GM23338 (cell line): Measurements from ENCODE around the gene CCDC102A. TPM values are rescaled to one million over a fixed set of nuclear protein-coding genes. Genes with fewer than 3 reads are reported as not detected.

Experiments
- ATAC-seq: fragments of 200-7000 bp; cut with Tn5 transposase; 3 replicates; pipeline ENCODE4 v1.9.1; 2020
- DNase-seq: peaks from one replicate; pipeline ENCODE4 v3.0.0-alpha.2; 2015; ENCODE audit warnings: low spot score
- H2AFZ ChIP-seq: fragments of 200-600 bp; sonication (generic); 2 replicates; pipeline ENCODE4 v1.8.0; 2016; ENCODE audit warnings: antibody characterized with exemption, mild to moderate bottlenecking, moderate library complexity
- H3F3A ChIP-seq: fragments of 200-600 bp; sonication (generic); replicated peaks from 2 replicates; pipeline ENCODE4 v1.8.0; 2017; ENCODE audit warnings: antibody characterized with exemption, mixed run types, low read depth
- H3K27ac ChIP-seq: fragments of 200-600 bp; sonication (generic); 2 replicates; pipeline ENCODE4 v1.6.1; 2016; ENCODE audit warnings: low read depth
- H3K27me3 ChIP-seq: fragments of 200-600 bp; sonication (generic); 2 replicates; pipeline ENCODE4 v1.8.0; 2016; ENCODE audit warnings: mild to moderate bottlenecking, mixed run types, moderate library complexity; ENCODE audit not compliant: insufficient read depth
- H3K36me3 ChIP-seq: fragments of 200-600 bp; sonication (generic); 2 replicates; pipeline ENCODE4 v1.8.0; 2016; ENCODE audit warnings: mild to moderate bottlenecking; ENCODE audit not compliant: insufficient read depth
- H3K4me1 ChIP-seq: fragments of 200-600 bp; sonication (generic); 2 replicates; pipeline ENCODE4 v1.8.0; 2016; ENCODE audit warnings: mild to moderate bottlenecking, moderate library complexity; ENCODE audit not compliant: insufficient read depth
- H3K4me2 ChIP-seq: fragments of 200-600 bp; sonication (generic); 2 replicates; pipeline ENCODE4 v1.7.1; 2017; ENCODE audit warnings: mixed run types
- H3K4me3 ChIP-seq: fragments of 200-600 bp; sonication (generic); 2 replicates; pipeline ENCODE4 v1.6.1; 2016; ENCODE audit warnings: mixed run types
- H3K79me2 ChIP-seq: fragments of 200-600 bp; sonication (generic); replicated peaks from 2 replicates; pipeline ENCODE4 v1.8.0; 2017; ENCODE audit warnings: mild to moderate bottlenecking; ENCODE audit not compliant: insufficient read depth
- H3K9me2 ChIP-seq: fragments of 200-600 bp; sonication (generic); 2 replicates; pipeline ENCODE4 v1.8.0; 2017; ENCODE audit not compliant: insufficient read depth
- H4K20me1 ChIP-seq: fragments of 200-600 bp; sonication (generic); replicated peaks from 2 replicates; pipeline ENCODE4 v1.8.0; 2017; ENCODE audit warnings: mild to moderate bottlenecking; ENCODE audit not compliant: insufficient read depth
- H3K27ac Mint-ChIP-seq: 2 replicates; pipeline ENCODE4 v1.8.0; 2020; ENCODE audit warnings: inconsistent platforms, mild to moderate bottlenecking, moderate library complexity, mixed read lengths
- H3K27me3 Mint-ChIP-seq: 3 replicates; pipeline ENCODE4 v1.8.0; 2022; ENCODE audit warnings: low read depth, mild to moderate bottlenecking, moderate library complexity, mixed read lengths, inconsistent platforms; ENCODE audit not compliant: insufficient read depth, poor library complexity
- H3K36me3 Mint-ChIP-seq: 3 replicates; pipeline ENCODE4 v1.8.0; 2021; ENCODE audit warnings: low read depth, mild to moderate bottlenecking, inconsistent platforms, moderate library complexity, mixed read lengths
- H3K4me1 Mint-ChIP-seq: 3 replicates; pipeline ENCODE4 v1.8.0; 2020; ENCODE audit warnings: mild to moderate bottlenecking, inconsistent platforms, mixed read lengths
- H3K4me3 Mint-ChIP-seq: 3 replicates; pipeline ENCODE4 v1.8.0; 2021; ENCODE audit warnings: moderate library complexity, mild to moderate bottlenecking, inconsistent platforms, mixed read lengths
- H3K9me3 Mint-ChIP-seq: 3 replicates; pipeline ENCODE4 v1.8.0; 2020; ENCODE audit warnings: moderate library complexity, mild to moderate bottlenecking, inconsistent platforms, mixed read lengths
- CTCF ChIP-seq, 2 experiments: fragments of 200-600 bp in 1 of 2; sonication (generic) in 1 of 2; conservative IDR thresholded peaks; 2 replicates each; pipeline versions ENCODE4 v1.5.1 to v1.6.1; 2016 to 2017; ENCODE audit warnings: antibody characterized with exemption in 2 of 2, low read depth in 2 of 2, mild to moderate bottlenecking in 2 of 2, moderate library complexity in 1 of 2
- EZH2phosphoT487 ChIP-seq: fragments of 200-600 bp; sonication (generic); IDR thresholded peaks from one replicate; pipeline ENCODE4 v1.8.1; 2018; ENCODE audit warnings: antibody characterized with exemption; ENCODE audit not compliant: unreplicated experiment
- JUNB ChIP-seq: IDR thresholded peaks from one replicate; pipeline ENCODE4 v1.6.1; 2016; ENCODE audit warnings: antibody characterized with exemption; ENCODE audit not compliant: unreplicated experiment
- NANOG ChIP-seq: IDR thresholded peaks from 2 replicates; pipeline ENCODE4 v1.6.1; 2016; ENCODE audit warnings: antibody characterized with exemption, borderline replicate concordance
- POLR2AphosphoS5 ChIP-seq: IDR thresholded peaks from 2 replicates; pipeline ENCODE4 v1.6.1; 2016; ENCODE audit warnings: antibody characterized with exemption, low read depth
- REST ChIP-seq: IDR thresholded peaks from one replicate; pipeline ENCODE4 v1.6.1; 2018; ENCODE audit warnings: antibody characterized with exemption; ENCODE audit not compliant: unreplicated experiment
- STAT1 ChIP-seq: IDR thresholded peaks from one replicate; pipeline ENCODE4 v1.6.1; 2016; ENCODE audit warnings: antibody characterized with exemption; ENCODE audit not compliant: unreplicated experiment
- ZNF114 ChIP-seq: fragments of 250-450 bp; sonication (Bioruptor Pico); IDR thresholded peaks from 2 replicates; pipeline ENCODE4 v1.5.0; 2020; ENCODE audit warnings: mild to moderate bottlenecking, moderate library complexity
- ZNF331 ChIP-seq: fragments of 250-450 bp; sonication (Bioruptor Pico); IDR thresholded peaks from 2 replicates; pipeline ENCODE4 v1.5.0; 2020; ENCODE audit warnings: low read depth, mild to moderate bottlenecking, moderate library complexity
- ZNF462 ChIP-seq: fragments of 250-450 bp; sonication (Bioruptor Pico); IDR thresholded peaks from 2 replicates; pipeline ENCODE4 v1.5.0; 2020; ENCODE audit warnings: mild to moderate bottlenecking, moderate library complexity
- polyA plus RNA-seq: library from polyadenylated mRNA; unstranded; fragments of >200 nt; fragmentation: Nextera tagmentation; extraction: Ambion mirVana; gene quantifications from 2 replicates; pipeline ENCODE4 v1.2.1, GENCODE V29; 2016
- total RNA-seq: library from RNA; depleted of rRNA; stranded (reverse); fragments of >200 nt; shearing (Covaris generic); gene quantifications from 2 replicates; pipeline ENCODE4 v1.2.3, GENCODE V29; 2014

CCDC102A gene
- total and polyA plus RNA-seq, 2 experiments from 2014 or later = 2.0 to 5.2 TPM

- DNase-seq = no peak
- no peaks in the 10 kb centered on the region for H3K9me3 Mint-ChIP-seq
- H3K27me3 ChIP-seq = peaks cover 4% of the 10 kb centered on the region; the same call in 1 of the 2 replicates
- no peak overlapping the region for H3K27ac Mint-ChIP-seq
- H4K20me1 ChIP-seq = 0 out of 2 replicates have a peak, but pooled peaks cover 3% of the 10 kb centered on the region
- H3K4me3 ChIP-seq = no peak overlapping the region
- peaks cover 12% of the 10 kb centered on the region; the same call in 1 of the 2 replicates for H3F3A ChIP-seq
- H3K9me2 ChIP-seq = no peaks in the 10 kb centered on the region
- ATAC-seq = no peak
- no peak for TF ChIP-seq ZNF114 (CRISPR knock-in tag)
- no peak for TF ChIP-seq EZH2phosphoT487
- TF ChIP-seq REST = no peak
- TF ChIP-seq STAT1 = no peak
- no peak for TF ChIP-seq POLR2AphosphoS5
- no peak for TF ChIP-seq CTCF (conservative IDR thresholded peaks at IDR 0.05; ENCODE audit: low read depth in 2 of 2)
- H3K4me1 ChIP-seq = peaks cover 53% of the 10 kb centered on the region
- peaks cover 34% of the 10 kb centered on the region for H3K36me3 Mint-ChIP-seq
- no peak overlapping the region for H3K27ac ChIP-seq
- peaks cover 17% of the 10 kb centered on the region for H3K27me3 Mint-ChIP-seq
- no peak overlapping the region for H3K4me3 Mint-ChIP-seq
- no peak overlapping the region for H2AFZ ChIP-seq
- peaks cover 19% of the 10 kb centered on the region for H3K36me3 ChIP-seq
- peaks cover 69% of the 10 kb centered on the region for H3K4me1 Mint-ChIP-seq
- no peak overlapping the region for H3K4me2 ChIP-seq
- H3K79me2 ChIP-seq = no peaks in the 10 kb centered on the region; the same call in 1 of the 2 replicates
These were observed 62.5 kb downstream of the CCDC102A start for GRCh38 chr16:57473906-57474305.

GRCh38 chr16:57473176-57473840 is 63.1 kb downstream of the CCDC102A start:
- DNase-seq (no peak), ATAC-seq (no peak)
- peaks cover 3% of the 10 kb centered on the region; the same call in 1 of the 2 replicates for H4K20me1 ChIP-seq
- Mint-ChIP-seq H3K27me3 (peaks cover 14% of the 10 kb centered on the region), H3K27ac (peak overlapping the region; percentile 56; the same call in 1 of the 2 replicates), H3K4me1 (peaks cover 63% of the 10 kb centered on the region), H3K4me3 (no peak overlapping the region), H3K36me3 (peaks cover 40% of the 10 kb centered on the region), H3K9me3 (no peaks in the 10 kb centered on the region)
- peaks cover under 1% of the 10 kb centered on the region; the same call in 1 of the 2 replicates for H3K79me2 ChIP-seq
- peak overlapping the region; percentile 81; the same call in 1 of the 2 replicates for H3K27ac ChIP-seq
- H2AFZ ChIP-seq = no peak overlapping the region
- peaks cover 12% of the 10 kb centered on the region; the same call in 1 of the 2 replicates for H3F3A ChIP-seq
- no peak overlapping the region for H3K4me3 ChIP-seq
- H3K36me3 ChIP-seq = peaks cover 19% of the 10 kb centered on the region
- no peaks in the 10 kb centered on the region for H3K9me2 ChIP-seq
- H3K4me1 ChIP-seq = peaks cover 47% of the 10 kb centered on the region
- H3K4me2 ChIP-seq = no peak overlapping the region
- H3K27me3 ChIP-seq = no peaks in the 10 kb centered on the region
- TF ChIP-seq ZNF331 = no peak
- no peak for TF ChIP-seq NANOG
- no peak for TF ChIP-seq ZNF114 (CRISPR knock-in tag)
- no peak for TF ChIP-seq ZNF462 (CRISPR knock-in tag)
- TF ChIP-seq JUNB = no peak
